GM21447 (cell line): ENCODE data around the gene MAB21L3.

Source experiments
- ATAC-seq: cut with Tn5 transposase; IDR thresholded peaks from one replicate; pipeline ENCODE4 v1.9.1; 2021; ENCODE audit not compliant: unreplicated experiment

MAB21L3 gene

GRCh38 chr1:116110567-116111523 lies at the start of gene MAB21L3:
TSS of gene MAB21L3 (plus strand) at chr1:116111399. CDS start at chr1:116112616, 1,217 bp downstream.
- peak; percentile 79 for ATAC-seq

- no peak for ATAC-seq
Measured at GRCh38 chr1:116062201-116062600, 49.0 kb upstream of the MAB21L3 start.

GRCh38 chr1:116064616-116065015 lies 46.6 kb upstream of the MAB21L3 start:
- ATAC-seq, result no peak

GRCh38 chr1:116066868-116067565 lies 44.2 kb upstream of the MAB21L3 start:
- ATAC-seq, result no peak

GRCh38 chr1:116067566-116067890 lies 43.7 kb upstream of the MAB21L3 start:
- no peak for ATAC-seq

GRCh38 chr1:116075575-116075974 lies 35.6 kb upstream of the MAB21L3 start:
- ATAC-seq, result no peak

GRCh38 chr1:116075990-116076389 lies 35.2 kb upstream of the MAB21L3 start:
- ATAC-seq, result no peak

- no peak for ATAC-seq
Measured at GRCh38 chr1:116076831-116077230, 34.4 kb upstream of the MAB21L3 start.

GRCh38 chr1:116078699-116079223 lies 32.4 kb upstream of the MAB21L3 start:
- ATAC-seq, result no peak

GRCh38 chr1:116087628-116088027 lies 23.6 kb upstream of the MAB21L3 start:
- ATAC-seq, result no peak

GRCh38 chr1:116089870-116090269 lies 21.3 kb upstream of the MAB21L3 start:
- no peak for ATAC-seq

GRCh38 chr1:116091083-116091482 lies 20.1 kb upstream of the MAB21L3 start:
- ATAC-seq, result no peak

GRCh38 chr1:116092752-116093489 lies 18.3 kb upstream of the MAB21L3 start:
- ATAC-seq, result no peak

GRCh38 chr1:116095027-116095426 lies 16.2 kb upstream of the MAB21L3 start:
- ATAC-seq, result no peak

GRCh38 chr1:116096013-116096618 lies 15.1 kb upstream of the MAB21L3 start:
- no peak for ATAC-seq

GRCh38 chr1:116097626-116098025 lies 13.6 kb upstream of the MAB21L3 start:
- ATAC-seq, result no peak

- no peak for ATAC-seq
Measured at GRCh38 chr1:116099379-116099778, 11.8 kb upstream of the MAB21L3 start.

GRCh38 chr1:116099919-116100318 lies 11.3 kb upstream of the MAB21L3 start:
- ATAC-seq, result no peak

- ATAC-seq, result no peak
Measured at GRCh38 chr1:116104667-116105066, 6.5 kb upstream of the MAB21L3 start.

- no peak for ATAC-seq
Measured at GRCh38 chr1:116105996-116106395, 5.2 kb upstream of the MAB21L3 start.

GRCh38 chr1:116106646-116107045 lies 4.6 kb upstream of the MAB21L3 start:
- ATAC-seq, result no peak
